SU-DHL-6 (cell line): ENCODE results near the gene MYLK2.

Experiments
- H2AFZ ChIP-seq: fragments of 200-600 bp; sonication (generic); 2 replicates; pipeline ENCODE4 v1.6.1; 2014; ENCODE audit warnings: low read depth, mild to moderate bottlenecking, moderate library complexity, mixed read lengths, antibody characterized with exemption, low read length; ENCODE audit not compliant: severe bottlenecking
- H3F3A ChIP-seq: fragments of 200-600 bp; shearing (Covaris generic); 2 replicates; pipeline ENCODE4 v1.6.0; 2016; ENCODE audit warnings: antibody characterized with exemption, mild to moderate bottlenecking; ENCODE audit not compliant: insufficient read depth
- H3K27ac ChIP-seq: fragments of 200-600 bp; sonication (generic); 2 replicates; pipeline ENCODE4 v1.5.1; 2016; ENCODE audit warnings: low read depth, mild to moderate bottlenecking, low read length, moderate library complexity, mixed read lengths
- H3K27me3 ChIP-seq: fragments of 200-600 bp; sonication (generic), shearing (Covaris generic); 2 replicates; pipeline ENCODE4 v1.6.0; 2014; ENCODE audit warnings: mild to moderate bottlenecking, low read length
- H3K36me3 ChIP-seq: fragments of 200-600 bp; sonication (generic); 2 replicates; pipeline ENCODE4 v1.6.1; 2014; ENCODE audit warnings: mild to moderate bottlenecking, low read length, mixed read lengths
- H3K4me2 ChIP-seq: fragments of 300-600, 200-600 bp; shearing (Covaris generic), sonication (generic); 2 replicates; pipeline ENCODE4 v1.6.0; 2014; ENCODE audit warnings: low read length, low read depth, mild to moderate bottlenecking; ENCODE audit not compliant: poor library complexity, severe bottlenecking
- H3K4me3 ChIP-seq: fragments of 200-600 bp; sonication (generic); 2 replicates; pipeline ENCODE4 v1.5.1; 2014; ENCODE audit warnings: antibody characterized with exemption, low read length, mild to moderate bottlenecking, mixed read lengths; ENCODE audit not compliant: insufficient read depth, poor library complexity, severe bottlenecking
- H3K79me2 ChIP-seq: fragments of 200-600 bp; sonication (generic); 2 replicates; pipeline ENCODE4 v1.6.1; 2014; ENCODE audit warnings: mild to moderate bottlenecking, low read length, moderate library complexity; ENCODE audit not compliant: insufficient read depth
- H3K9ac ChIP-seq: fragments of 200-600 bp; sonication (generic); 2 replicates; pipeline ENCODE4 v1.7.0; 2014; ENCODE audit warnings: mild to moderate bottlenecking, low read length
- H3K9me2 ChIP-seq: fragments of 200-600 bp; sonication (generic); replicated peaks from 2 replicates; pipeline ENCODE4 v1.6.1; 2014; ENCODE audit warnings: low read length; ENCODE audit not compliant: insufficient read depth
- H3K9me3 ChIP-seq: fragments of 200-600 bp; sonication (generic); 2 replicates; pipeline ENCODE4 v1.6.1; 2014; ENCODE audit warnings: low read length, mixed read lengths; ENCODE audit not compliant: insufficient read depth
- H4K20me1 ChIP-seq: fragments of 200-600 bp; sonication (generic); 2 replicates; pipeline ENCODE4 v1.6.1; 2014; ENCODE audit warnings: low read depth, mild to moderate bottlenecking, antibody characterized with exemption, low read length, moderate library complexity, mixed read lengths
- CTCF ChIP-seq: fragments of 200-600 bp; sonication (generic); IDR thresholded peaks from one replicate; pipeline ENCODE4 v1.5.1; 2017; ENCODE audit warnings: antibody characterized with exemption, mild to moderate bottlenecking, low read length, moderate library complexity; ENCODE audit not compliant: insufficient read depth, poor library complexity, severe bottlenecking
- EZH2phosphoT487 ChIP-seq: fragments of 200-600 bp; sonication (generic), shearing (Covaris generic); conservative IDR thresholded peaks from 2 replicates; pipeline ENCODE4 v1.6.1; 2018; ENCODE audit warnings: mild to moderate bottlenecking, antibody characterized with exemption, low read length, moderate library complexity, mixed read lengths

The MYLK2 gene

GRCh38 chr20:31863296-31864085, 44.3 kb downstream of the MYLK2 start:
- Histone ChIP-seq H3F3A (no peaks in the 10 kb centered on the region), H3K36me3 (no peaks in the 10 kb centered on the region), H2AFZ (no peak overlapping the region), H4K20me1 (no peaks in the 10 kb centered on the region), H3K4me3 (no peak overlapping the region), H3K4me2 (no peak overlapping the region), H3K9ac (no peak overlapping the region), H3K27ac (no peak overlapping the region), H3K79me2 (no peaks in the 10 kb centered on the region), H3K27me3 (no peaks in the 10 kb centered on the region), H3K9me3 (no peaks in the 10 kb centered on the region), H3K9me2 (no peaks in the 10 kb centered on the region)
- TF ChIP-seq EZH2phosphoT487: no peak
- no peak for TF ChIP-seq CTCF

GRCh38 chr20:31864521-31865400, 45.6 kb downstream of the MYLK2 start:
- H3K27ac ChIP-seq: no peak overlapping the region
- no peaks in the 10 kb centered on the region for H3K79me2 ChIP-seq
- no peak for TF ChIP-seq EZH2phosphoT487
- no peak for TF ChIP-seq CTCF
- H3K4me2 ChIP-seq: no peak overlapping the region
- H3F3A ChIP-seq: no peaks in the 10 kb centered on the region
- H3K4me3 ChIP-seq: no peak overlapping the region
- H4K20me1 ChIP-seq: no peaks in the 10 kb centered on the region
- no peak overlapping the region for H2AFZ ChIP-seq
- no peaks in the 10 kb centered on the region for H3K27me3 ChIP-seq
- H3K9me2 ChIP-seq: no peaks in the 10 kb centered on the region
- no peaks in the 10 kb centered on the region for H3K36me3 ChIP-seq
- no peaks in the 10 kb centered on the region for H3K9me3 ChIP-seq
- no peak overlapping the region for H3K9ac ChIP-seq

GRCh38 chr20:31866221-31866620, 47.1 kb downstream of the MYLK2 start:
- Histone ChIP-seq H3K36me3 (no peaks in the 10 kb centered on the region), H3K79me2 (no peaks in the 10 kb centered on the region), H3K9ac (no peak overlapping the region), H3K9me3 (no peaks in the 10 kb centered on the region), H4K20me1 (no peaks in the 10 kb centered on the region), H3K27ac (no peak overlapping the region), H2AFZ (no peak overlapping the region), H3K27me3 (no peaks in the 10 kb centered on the region), H3K4me2 (no peak overlapping the region), H3F3A (no peaks in the 10 kb centered on the region), H3K9me2 (no peaks in the 10 kb centered on the region), H3K4me3 (no peak overlapping the region)
- TF ChIP-seq EZH2phosphoT487 (no peak), CTCF (no peak)
